ENCODE results near the gene EXOC3. TPM values are rescaled to one million over a fixed set of nuclear protein-coding genes. Genes with fewer than 3 reads are reported as not detected.

Gene EXOC3
- total RNA-seq, 3 donors from 2014 or later (not counting 1 experiment from before 2014, with no cell fraction given) = 89.6 to 99.9 (median 96.3) TPM

DNA sequence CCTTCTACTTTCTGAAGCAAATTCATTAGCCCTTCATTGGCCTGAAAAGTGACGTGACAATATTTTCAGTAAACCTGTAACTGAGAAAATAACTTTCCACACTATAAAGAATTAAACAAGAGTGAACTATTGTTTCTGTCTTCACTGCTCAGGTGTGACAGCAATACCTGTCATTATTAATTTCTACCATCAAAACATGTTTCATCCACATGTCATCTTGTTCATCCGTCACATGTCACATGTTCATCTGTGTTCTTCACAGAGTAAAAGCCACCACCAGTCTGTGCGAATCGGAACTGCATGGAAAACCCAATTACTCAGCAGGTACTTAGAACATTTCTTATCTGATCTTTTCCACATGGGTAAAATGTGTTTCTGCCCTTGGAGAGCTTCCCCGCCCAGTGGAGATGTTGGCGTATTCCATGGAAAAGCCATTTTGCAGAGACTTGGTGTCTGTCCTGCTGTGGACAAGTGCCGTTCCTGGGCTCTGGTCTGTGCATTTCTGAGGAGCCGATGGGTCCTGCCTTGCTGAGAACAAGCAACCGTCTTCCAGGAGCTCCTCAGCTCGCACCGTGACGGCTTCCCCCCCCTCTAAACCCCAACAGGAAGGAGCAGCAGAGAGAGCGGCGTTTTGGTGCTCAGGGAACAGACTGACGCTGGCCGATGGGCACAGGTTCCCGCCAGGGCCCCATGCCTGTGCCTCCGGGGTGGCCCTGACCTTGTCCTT lies 10.6 kb upstream of the EXOC3 start:
- intact Hi-C loops (cut with micrococcal nuclease) = no loop called here
- Mint-ChIP-seq H3K9me3 (no peaks in the 10 kb centered on the region), H3K27me3 (ENCODE audit: low read depth in 2 of 2) (no peaks in the 10 kb centered on the region), H3K4me1 (no peaks in the 10 kb centered on the region), H3K36me3 (no peaks in the 10 kb centered on the region), H3K27ac (no peak overlapping the region), H3K4me3 (no peak overlapping the region)
- TF ChIP-seq, protein P1, sequence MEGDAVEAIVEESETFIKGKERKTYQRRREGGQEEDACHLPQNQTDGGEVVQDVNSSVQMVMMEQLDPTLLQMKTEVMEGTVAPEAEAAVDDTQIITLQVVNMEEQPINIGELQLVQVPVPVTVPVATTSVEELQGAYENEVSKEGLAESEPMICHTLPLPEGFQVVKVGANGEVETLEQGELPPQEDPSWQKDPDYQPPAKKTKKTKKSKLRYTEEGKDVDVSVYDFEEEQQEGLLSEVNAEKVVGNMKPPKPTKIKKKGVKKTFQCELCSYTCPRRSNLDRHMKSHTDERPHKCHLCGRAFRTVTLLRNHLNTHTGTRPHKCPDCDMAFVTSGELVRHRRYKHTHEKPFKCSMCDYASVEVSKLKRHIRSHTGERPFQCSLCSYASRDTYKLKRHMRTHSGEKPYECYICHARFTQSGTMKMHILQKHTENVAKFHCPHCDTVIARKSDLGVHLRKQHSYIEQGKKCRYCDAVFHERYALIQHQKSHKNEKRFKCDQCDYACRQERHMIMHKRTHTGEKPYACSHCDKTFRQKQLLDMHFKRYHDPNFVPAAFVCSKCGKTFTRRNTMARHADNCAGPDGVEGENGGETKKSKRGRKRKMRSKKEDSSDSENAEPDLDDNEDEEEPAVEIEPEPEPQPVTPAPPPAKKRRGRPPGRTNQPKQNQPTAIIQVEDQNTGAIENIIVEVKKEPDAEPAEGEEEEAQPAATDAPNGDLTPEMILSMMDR (IDR thresholded peaks at IDR 0.05) = no peak
- Histone ChIP-seq H3K9me3 (ENCODE audit: control insufficient read depth, insufficient read depth, low read length) (no peaks in the 10 kb centered on the region), H3K27me3 (ENCODE audit: control insufficient read depth, insufficient read depth, low read length) (no peaks in the 10 kb centered on the region), H3K4me3 (ENCODE audit: low read length) (no peak overlapping the region), H3K36me3 (ENCODE audit: control insufficient read depth, insufficient read depth, low read length) (no peaks in the 10 kb centered on the region), H3K4me1 (ENCODE audit: control insufficient read depth, insufficient read depth, low read length) (no peaks in the 10 kb centered on the region), H3K27ac (ENCODE audit: low read length) (no peak overlapping the region)
- no peak for ATAC-seq
- no peak for DNase-seq
- WGBS (ENCODE audit: insufficient coverage) = 76% methylated on average over 18 of the region's 18 CpGs

DNA sequence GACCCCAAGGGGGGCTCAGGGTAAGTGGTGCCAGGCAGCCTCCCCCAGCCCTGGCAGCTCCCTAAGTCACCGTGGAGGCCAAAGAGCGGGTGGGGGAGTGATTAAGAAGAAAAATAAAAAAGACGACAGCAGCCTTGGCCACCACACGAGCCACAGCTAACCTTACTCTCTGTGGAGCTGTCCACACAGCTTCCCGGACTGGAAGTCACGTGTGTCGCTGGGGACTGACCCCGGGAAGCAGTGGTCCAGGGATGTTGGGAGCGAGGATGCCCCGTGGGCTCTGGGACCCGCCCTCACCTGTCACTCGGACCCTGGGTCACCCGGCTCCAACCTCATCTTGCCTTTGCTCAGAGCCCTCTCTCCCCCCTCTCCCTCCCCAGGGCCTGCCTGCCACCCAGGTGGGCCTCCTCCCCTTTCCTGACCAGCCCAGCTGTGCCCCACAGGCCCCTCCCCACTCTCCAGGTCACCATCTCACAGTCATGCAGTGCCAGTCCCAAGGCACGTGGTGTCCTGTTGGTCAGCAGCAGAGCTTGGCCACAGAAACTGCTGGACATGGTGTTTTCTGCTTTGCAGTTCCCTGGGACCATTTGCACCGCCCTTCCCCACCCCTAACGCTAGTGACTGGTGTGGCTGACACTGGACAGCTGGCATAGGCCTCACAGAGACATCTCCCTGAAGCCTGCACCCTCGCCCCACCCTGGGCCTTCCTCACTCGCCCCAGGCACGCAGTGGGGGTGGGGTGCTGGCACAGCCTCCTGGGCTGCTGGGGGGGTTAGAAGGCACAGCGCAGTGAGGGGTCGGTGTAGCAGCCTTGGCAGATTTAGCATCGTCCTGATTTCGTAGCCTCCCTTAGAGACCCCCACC lies 9.8 kb upstream of the EXOC3 start:
- no peak for ATAC-seq
- no peaks in the 10 kb centered on the region for H3K4me1 ChIP-seq (ENCODE audit: control insufficient read depth, insufficient read depth, low read length)
- TF ChIP-seq, protein P1 (IDR thresholded peaks at IDR 0.05) = no peak
- H3K9me3 ChIP-seq (ENCODE audit: control insufficient read depth, insufficient read depth, low read length) = no peaks in the 10 kb centered on the region
- H3K4me3 ChIP-seq (ENCODE audit: low read length) = no peak overlapping the region
- no peaks in the 10 kb centered on the region for H3K36me3 ChIP-seq (ENCODE audit: control insufficient read depth, insufficient read depth, low read length)
- intact Hi-C loops (cut with micrococcal nuclease) = no loop called here
- no peaks in the 10 kb centered on the region for H3K27me3 Mint-ChIP-seq (ENCODE audit: low read depth in 2 of 2)
- H3K36me3 Mint-ChIP-seq = no peaks in the 10 kb centered on the region
- no peak overlapping the region for H3K4me3 Mint-ChIP-seq
- DNase-seq = no peak
- H3K4me1 Mint-ChIP-seq = no peaks in the 10 kb centered on the region
- no peaks in the 10 kb centered on the region for H3K9me3 Mint-ChIP-seq
- H3K27ac ChIP-seq (ENCODE audit: low read length) = no peak overlapping the region
- H3K27me3 ChIP-seq (ENCODE audit: control insufficient read depth, insufficient read depth, low read length) = no peaks in the 10 kb centered on the region
- H3K27ac Mint-ChIP-seq = no peak overlapping the region
- 89% methylated on average over 23 of the region's 23 CpGs for WGBS (ENCODE audit: insufficient coverage)

DNA sequence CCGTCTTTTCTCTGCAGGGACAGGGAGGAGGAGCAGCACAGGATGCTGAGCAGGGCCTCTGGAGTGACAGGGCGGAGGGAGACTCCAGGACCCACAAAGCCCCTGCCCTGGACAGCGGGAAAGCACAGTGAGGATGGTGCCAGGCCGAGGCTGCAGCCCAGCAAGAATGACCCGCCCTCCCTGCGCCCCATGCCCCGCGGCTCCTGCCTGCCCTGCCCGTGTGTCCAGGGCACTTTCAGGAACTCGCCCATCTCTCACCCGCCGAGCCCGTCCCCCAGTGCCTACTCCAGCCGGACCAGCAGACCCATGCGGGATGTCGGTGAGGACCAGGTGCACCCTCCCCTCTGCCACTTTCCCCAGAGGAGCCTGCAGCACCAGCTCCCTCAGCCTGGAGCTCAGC lies 9.1 kb upstream of the EXOC3 start:
- Histone ChIP-seq H3K4me1 (ENCODE audit: control insufficient read depth, insufficient read depth, low read length) (no peaks in the 10 kb centered on the region), H3K27me3 (ENCODE audit: control insufficient read depth, insufficient read depth, low read length) (no peaks in the 10 kb centered on the region), H3K36me3 (ENCODE audit: control insufficient read depth, insufficient read depth, low read length) (no peaks in the 10 kb centered on the region), H3K27ac (ENCODE audit: low read length) (no peak overlapping the region), H3K9me3 (ENCODE audit: control insufficient read depth, insufficient read depth, low read length) (no peaks in the 10 kb centered on the region), H3K4me3 (ENCODE audit: low read length) (no peak overlapping the region)
- no peaks in the 10 kb centered on the region for H3K9me3 Mint-ChIP-seq
- H3K4me3 Mint-ChIP-seq = no peak overlapping the region
- DNase-seq = no peak
- ATAC-seq = no peak
- no peak overlapping the region for H3K27ac Mint-ChIP-seq
- no peaks in the 10 kb centered on the region for H3K36me3 Mint-ChIP-seq
- no peaks in the 10 kb centered on the region for H3K4me1 Mint-ChIP-seq
- H3K27me3 Mint-ChIP-seq (ENCODE audit: low read depth in 2 of 2) = no peaks in the 10 kb centered on the region
- intact Hi-C loops (cut with micrococcal nuclease) = no loop called here
- TF ChIP-seq, protein P1 (IDR thresholded peaks at IDR 0.05) = no peak
- 91% methylated on average over 16 of the region's 16 CpGs for WGBS (ENCODE audit: insufficient coverage)

Data from natural killer cell (primary cell).